Aorta (tissue), 5 donors: ENCODE data around the gene PPARA. TPM values are rescaled to one million over a fixed set of nuclear protein-coding genes. Genes with fewer than 3 reads are reported as not detected.
A peak's percentile ranks its signal among the peaks of the same experiment; 100 is the strongest.
"Not testable (repeated sequence)": the region's sequence is repeated elsewhere in the genome, so short reads cannot be mapped to it uniquely, and the experiment has no call there.

Source experiments
- ATAC-seq: fragments of 200-7000 bp; cut with Tn5 transposase; one replicate; pipeline ENCODE4 v1.9.1; 2022; ENCODE audit warnings: moderate library complexity; ENCODE audit not compliant: low FRiP score
- DNase-seq, 2 donors: peaks; one replicate each; pipeline ENCODE4 v3.0.0-alpha.2; 2020
- H3K27ac ChIP-seq, 2 donors: one replicate each; pipeline ENCODE4 v1.5.1; 2013; ENCODE audit warnings: low read length in 2 of 2, mild to moderate bottlenecking in 2 of 2, moderate library complexity in 2 of 2, control low read depth in 1 of 2, inconsistent platforms in 1 of 2, low read depth in 1 of 2
- H3K27me3 ChIP-seq, 2 donors: one replicate each; pipeline ENCODE4 v1.6.1; 2013; ENCODE audit warnings: control low read depth in 1 of 2, low read length in 1 of 2, mild to moderate bottlenecking in 1 of 2, moderate library complexity in 1 of 2; ENCODE audit not compliant: insufficient read depth in 2 of 2, control insufficient read depth in 1 of 2
- H3K36me3 ChIP-seq, 2 donors: one replicate each; pipeline ENCODE4 v1.6.1; 2013; ENCODE audit warnings: control low read depth in 1 of 2, low read length in 1 of 2, mild to moderate bottlenecking in 1 of 2; ENCODE audit not compliant: insufficient read depth in 2 of 2, control insufficient read depth in 1 of 2
- H3K4me1 ChIP-seq, 2 donors: one replicate each; pipeline ENCODE4 v1.6.1; 2013; ENCODE audit warnings: low read length in 2 of 2, control low read depth in 1 of 2, mild to moderate bottlenecking in 1 of 2, moderate library complexity in 1 of 2; ENCODE audit not compliant: insufficient read depth in 2 of 2, control insufficient read depth in 1 of 2
- H3K4me3 ChIP-seq, 2 donors: one replicate each; pipeline ENCODE4 v1.5.1; 2013; ENCODE audit warnings: low read length in 2 of 2, control low read depth in 1 of 2, mild to moderate bottlenecking in 1 of 2
- H3K9me3 ChIP-seq: one replicate; pipeline ENCODE4 v1.6.1; 2013; ENCODE audit warnings: mild to moderate bottlenecking, low read length; ENCODE audit not compliant: control insufficient read depth
- WGBS, 2 donors: extraction: QIAGEN DNeasy Blood & Tissue Kit; methylation state at CpG; one replicate each; pipeline ENCODE4 v1.1.7; 2013; 5-methylcytosine and 5-hydroxymethylcytosine counted together
- intact Hi-C, 2 donors: fragments of 100-400 bp; cut with DNase I; formaldehyde crosslinking; loops; one replicate each; pipeline versions ENCODE4 v1.14.2 to v1.15.0; 2022
- polyA plus RNA-seq, 2 donors: library from polyadenylated mRNA; stranded (reverse); fragments of 200-250 nt; gene quantifications; one replicate each; pipeline ENCODE4 v1.2.3, GENCODE V29; 2013
- total RNA-seq, 2 donors: library from RNA; stranded (reverse); fragmentation: NEBNext Ultra II Directional; extraction: Animal tissue kit (Norgen Biotek cat#: 25700); gene quantifications; one replicate each; pipeline ENCODE4 v1.2.1, GENCODE V29; 2021
- donor health status: healthy with polysubstance abuse.
- donor health status: Bipolar disorder and iron deficiency.
- donor health status: DM: no; HTN: no; CAD: no.
- donor health status: DM: no; HTN: no; CAD: no.
- donor health status: DM: yes; HTN: yes; CAD: no.

PPARA gene
- total and polyA plus RNA-seq, 4 donors, result 6.9 to 32.1 (median 19.7) TPM

DNA sequence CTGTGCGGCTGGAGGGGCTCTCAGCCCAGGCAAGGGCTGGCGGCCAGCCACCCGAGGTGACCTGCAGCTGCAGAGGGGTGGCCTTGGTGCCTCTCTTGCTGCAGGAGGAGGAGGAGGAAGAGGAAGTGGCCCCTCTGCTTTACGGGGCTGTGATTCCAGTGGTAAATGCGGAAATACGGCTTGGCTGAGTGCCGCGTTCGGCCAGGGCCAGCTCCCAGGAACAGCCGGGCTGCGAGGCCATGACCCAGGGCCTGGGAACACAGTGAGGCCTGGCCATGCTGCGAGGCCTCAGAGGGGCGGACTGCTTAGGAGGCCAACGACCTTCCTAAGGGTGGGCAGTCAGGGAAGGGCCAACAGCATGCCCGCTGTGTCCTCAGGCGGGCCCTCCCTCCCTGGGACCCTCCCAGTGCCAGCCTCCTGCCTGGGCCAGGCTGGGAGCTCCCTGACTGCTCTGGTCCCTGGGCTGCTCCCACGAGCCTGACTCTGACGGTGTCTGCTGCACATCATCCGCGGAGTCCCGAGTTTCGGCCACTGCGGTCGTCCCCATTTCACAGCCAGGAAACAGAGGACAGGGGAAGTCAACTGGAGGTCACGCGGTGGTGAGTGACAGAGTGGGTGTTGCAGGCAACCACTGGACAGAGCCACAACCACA is 20.8 kb upstream of the PPARA start:
- DNase-seq (peak in 1 of 2 donors; percentile 90), ATAC-seq (peak; percentile 24)
- 89 to 90% methylated on average over 26 of the region's 26 CpGs for WGBS, 2 donors
- Histone ChIP-seq H3K27me3 (no peaks in the 10 kb centered on the region), H3K36me3 (no peaks in the 10 kb centered on the region), H3K4me1 (no peaks in the 10 kb centered on the region), H3K27ac (no peak overlapping the region), H3K9me3 (no peaks in the 10 kb centered on the region), H3K4me3 (no peak overlapping the region)
- intact Hi-C loops, result no loop called here

DNA sequence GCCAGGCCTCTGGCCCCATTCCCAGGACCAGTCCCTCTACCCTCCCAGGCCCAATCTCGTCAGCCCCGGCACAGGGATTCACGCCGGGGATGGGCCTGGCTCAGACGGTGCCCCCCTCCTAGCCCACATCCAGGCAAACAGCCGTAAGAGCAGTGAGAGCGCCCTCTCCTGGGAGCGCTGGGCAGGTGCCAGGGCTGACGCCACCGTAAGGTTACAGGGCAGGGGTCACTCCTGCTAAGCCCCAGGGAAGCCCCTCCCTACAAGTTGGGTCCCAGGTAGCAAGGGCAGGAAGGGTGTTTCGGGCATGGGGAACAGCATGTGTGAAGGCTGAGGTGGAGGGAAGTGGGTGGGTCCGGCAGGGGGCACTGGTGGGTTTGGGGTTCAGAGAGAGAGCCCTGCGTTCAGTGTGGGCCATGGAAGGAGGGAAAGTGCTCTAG is 19.2 kb upstream of the PPARA start:
- no peaks in the 10 kb centered on the region for H3K36me3 ChIP-seq
- DNase-seq (no peak), ATAC-seq (no peak)
- H3K27ac ChIP-seq, result no peak overlapping the region
- H3K27me3 ChIP-seq, result no peaks in the 10 kb centered on the region
- WGBS, 2 donors, result 64 to 74% methylated on average over 13 of the region's 13 CpGs
- intact Hi-C loops, result no loop called here
- no peaks in the 10 kb centered on the region for H3K9me3 ChIP-seq
- no peak overlapping the region for H3K4me3 ChIP-seq
- no peaks in the 10 kb centered on the region for H3K4me1 ChIP-seq

DNA sequence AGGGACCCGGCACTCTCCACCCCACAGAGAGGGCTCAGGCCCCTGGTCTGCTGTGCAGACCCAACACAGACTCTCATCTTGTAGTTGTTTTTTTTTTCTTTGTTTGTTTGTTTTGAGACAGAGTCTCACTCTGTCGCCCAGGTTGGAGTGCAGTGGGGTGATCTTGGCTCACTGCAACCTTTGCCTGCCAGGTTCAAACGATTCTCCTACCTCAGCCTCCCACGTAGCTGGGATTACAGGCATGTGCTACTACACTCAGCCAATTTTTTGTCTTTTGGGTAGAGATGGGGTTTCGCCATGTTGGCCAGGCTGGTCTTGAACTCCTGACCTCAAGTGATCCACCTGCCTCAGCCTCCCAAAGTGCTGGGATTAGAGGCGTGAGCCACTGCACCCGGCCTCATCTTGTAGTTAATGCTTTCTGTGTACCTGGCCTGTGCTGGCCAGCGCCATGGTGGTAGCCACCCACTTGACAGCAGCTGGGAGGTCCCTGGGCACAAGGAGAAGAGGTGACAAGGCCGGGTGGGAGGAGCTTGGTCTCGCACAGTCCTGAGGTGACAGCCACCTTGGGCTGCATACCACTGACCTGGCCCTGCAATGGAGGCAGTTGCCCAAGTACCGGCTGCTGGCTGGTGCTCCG is 18.0 kb upstream of the PPARA start:
- H3K4me1 ChIP-seq, H3K27ac ChIP-seq, H3K27me3 ChIP-seq, DNase-seq, H3K36me3 ChIP-seq, H3K4me3 ChIP-seq, H3K9me3 ChIP-seq, intact Hi-C loops, ATAC-seq: not testable (repeated sequence)
- WGBS, 2 donors, result 90 to 92% methylated on average over 12 of the region's 12 CpGs

- Histone ChIP-seq H3K4me3 (no peak overlapping the region), H3K27ac (no peak overlapping the region), H3K36me3 (no peaks in the 10 kb centered on the region), H3K4me1 (no peaks in the 10 kb centered on the region), H3K27me3 (no peaks in the 10 kb centered on the region), H3K9me3 (no peaks in the 10 kb centered on the region)
- DNase-seq (no peak), ATAC-seq (no peak)
- intact Hi-C loops, result no loop called here
- 92% methylated on average over 18 to 19 of the region's 19 CpGs for WGBS, 2 donors
Measured at GRCh38 chr22:46132830-46133587, 17.3 kb upstream of the PPARA start.

- 90 to 94% methylated on average over 4 of the region's 4 CpGs for WGBS, 2 donors
- H3K27ac ChIP-seq, result no peak overlapping the region
- no peaks in the 10 kb centered on the region for H3K27me3 ChIP-seq
- ATAC-seq (no peak), DNase-seq (no peak)
- intact Hi-C loops, result no loop called here
- H3K36me3 ChIP-seq, result no peaks in the 10 kb centered on the region
- H3K9me3 ChIP-seq, result no peaks in the 10 kb centered on the region
- no peak overlapping the region for H3K4me3 ChIP-seq
- no peaks in the 10 kb centered on the region for H3K4me1 ChIP-seq
Measured at GRCh38 chr22:46133588-46133855, 16.8 kb upstream of the PPARA start.

DNA sequence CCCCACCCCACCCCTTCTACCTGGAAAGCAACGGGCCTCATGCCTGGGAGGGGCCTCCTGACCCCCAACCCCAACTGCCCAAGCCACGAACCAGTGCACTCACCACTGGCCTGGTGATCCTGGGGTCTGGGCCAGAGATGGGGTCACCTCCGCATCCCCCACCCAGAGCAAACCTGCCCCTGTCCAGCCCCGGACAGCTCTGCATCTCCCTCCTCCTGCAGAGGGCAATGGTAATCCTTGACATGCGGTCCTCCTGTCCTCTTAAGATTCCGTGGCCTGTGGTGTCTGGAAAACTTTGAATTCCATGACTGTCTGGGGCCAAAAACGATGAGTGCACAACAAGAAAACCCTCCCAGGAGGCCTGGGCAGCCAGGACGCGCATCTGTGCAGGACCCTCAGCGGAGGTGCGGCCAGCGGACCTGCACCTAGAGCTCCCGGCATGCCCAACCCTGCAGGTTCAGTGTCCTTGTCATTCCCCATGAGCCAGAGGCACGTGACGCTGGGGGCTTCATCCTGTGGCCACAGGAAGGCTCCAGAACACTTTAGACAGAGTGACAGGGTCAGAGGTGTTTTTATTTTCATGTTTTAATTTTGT is 16.1 kb upstream of the PPARA start:
- Histone ChIP-seq H3K9me3 (no peaks in the 10 kb centered on the region), H3K27me3 (no peaks in the 10 kb centered on the region), H3K4me3 (no peak overlapping the region), H3K27ac (no peak overlapping the region), H3K36me3 (no peaks in the 10 kb centered on the region), H3K4me1 (no peaks in the 10 kb centered on the region)
- ATAC-seq (no peak), DNase-seq (no peak)
- intact Hi-C loops, result no loop called here
- 90% methylated on average over 15 of the region's 15 CpGs for WGBS, 2 donors

DNA sequence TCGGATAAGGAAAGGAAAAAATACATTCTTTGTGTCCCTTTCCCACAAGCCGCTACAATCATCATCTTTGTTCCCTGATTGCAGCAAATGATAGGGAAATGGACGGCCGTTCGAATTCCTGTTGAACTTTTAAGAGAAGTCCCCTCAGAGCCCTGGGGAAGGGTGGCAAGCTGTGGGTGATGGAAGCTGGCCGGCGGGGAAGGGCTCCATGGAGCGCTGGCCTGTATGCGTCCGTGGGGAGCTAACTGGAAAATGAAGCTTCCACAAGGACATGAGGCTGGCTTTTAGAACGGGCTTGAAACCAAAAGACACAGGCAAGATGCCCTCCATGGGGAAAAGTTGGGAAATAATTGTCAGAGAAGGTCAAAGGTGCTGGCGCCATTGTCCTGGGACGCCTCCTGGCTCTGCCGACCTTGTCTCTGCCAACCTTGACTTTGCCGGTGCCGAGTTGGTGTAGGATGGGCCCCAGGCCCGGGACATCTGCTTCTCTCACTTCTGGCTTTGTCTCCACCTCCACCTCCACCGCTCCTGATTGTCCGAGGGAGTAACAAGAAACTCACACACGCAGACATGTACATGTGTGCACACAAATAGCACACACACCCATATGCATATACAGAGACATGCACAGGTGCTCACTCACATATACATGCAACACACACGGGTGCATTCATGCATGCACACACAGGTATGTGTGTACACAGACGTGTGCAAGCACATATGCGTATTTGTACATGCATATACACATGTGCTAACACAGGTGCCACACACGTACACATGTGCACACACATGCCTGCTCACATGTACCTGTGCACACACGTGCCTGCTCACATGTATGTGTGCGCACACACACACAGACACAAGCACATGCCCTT is 14.5 kb upstream of the PPARA start:
- intact Hi-C loops, result no loop called here
- no peak for ATAC-seq
- WGBS, 2 donors, result 86 to 89% methylated on average over 26 of the region's 26 CpGs
- Histone ChIP-seq H3K27me3 (no peaks in the 10 kb centered on the region), H3K4me1 (no peaks in the 10 kb centered on the region), H3K9me3 (no peaks in the 10 kb centered on the region), H3K4me3 (no peak overlapping the region), H3K36me3 (no peaks in the 10 kb centered on the region), H3K27ac (no peak overlapping the region)
- peak in 1 of 2 donors; percentile 33 for DNase-seq

DNA sequence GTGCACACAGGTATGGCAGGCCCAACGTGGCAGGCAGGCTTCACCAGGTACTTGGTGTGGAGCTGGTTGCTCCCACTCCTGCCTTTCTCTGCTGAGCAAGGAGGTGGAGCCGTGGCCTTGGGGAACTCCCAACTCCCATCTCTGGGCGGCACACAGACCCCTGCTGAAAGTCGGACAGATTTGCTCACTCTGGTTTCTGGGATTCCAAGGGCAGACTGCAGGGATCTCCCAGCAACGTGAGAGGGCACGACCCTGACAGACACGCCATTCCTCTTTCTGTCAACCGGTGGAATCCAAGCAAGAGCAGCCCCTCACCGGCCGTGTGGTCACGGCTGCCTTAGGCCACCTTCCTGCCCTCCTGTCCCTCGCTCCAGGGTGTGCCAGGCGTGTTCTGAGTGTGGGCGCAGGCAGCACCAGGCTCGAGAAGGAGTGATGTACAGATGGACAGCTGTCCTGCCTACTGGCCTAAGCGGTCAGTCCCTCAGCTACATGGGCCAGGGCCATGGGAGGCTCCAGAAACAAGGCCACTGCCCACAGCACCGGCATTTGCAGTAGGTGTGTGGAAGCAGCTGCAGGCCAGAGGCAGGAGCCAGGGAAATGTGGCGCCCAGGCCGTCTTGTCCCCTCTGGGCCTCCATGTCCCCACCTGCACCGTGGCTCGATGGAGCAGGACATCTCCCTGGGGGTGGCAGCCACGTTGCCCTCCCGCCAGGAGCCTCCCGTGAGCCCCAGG is 13.7 kb upstream of the PPARA start:
- WGBS, 2 donors, result 80 to 85% methylated on average over 24 of the region's 24 CpGs
- no peaks in the 10 kb centered on the region for H3K4me1 ChIP-seq
- intact Hi-C loops, result no loop called here
- no peak overlapping the region for H3K27ac ChIP-seq
- no peaks in the 10 kb centered on the region for H3K9me3 ChIP-seq
- DNase-seq (peak in 1 of 2 donors; percentile 37), ATAC-seq (no peak)
- H3K4me3 ChIP-seq, result no peak overlapping the region
- H3K36me3 ChIP-seq, result no peaks in the 10 kb centered on the region
- no peaks in the 10 kb centered on the region for H3K27me3 ChIP-seq
